Gastrocnemius medialis (tissue), 4 donors: ENCODE data around the gene PPAN. TPM values are rescaled to one million over a fixed set of nuclear protein-coding genes. Genes with fewer than 3 reads are reported as not detected.

Source experiments
- ATAC-seq, 2 donors: fragments of 150-250 bp; one replicate each; pipeline ENCODE4 v1.9.1; 2016
- DNase-seq, 2 donors: peaks; one replicate each; pipeline ENCODE4 v3.0.0-alpha.2; 2019
- H3K27ac ChIP-seq, 4 donors: fragments of 200-600 bp; sonication (generic); 1 replicate in 1 of 4; 2 replicates in 3 of 4; pipeline ENCODE4 v1.5.1; 2016 to 2018; ENCODE audit warnings: mild to moderate bottlenecking in 2 of 4, moderate library complexity in 1 of 4
- H3K27me3 ChIP-seq, 3 donors: fragments of 200-600 bp; sonication (generic) in 2 of 3; 1 replicate in 1 of 3; 2 replicates in 2 of 3; pipeline versions ENCODE4 v1.5.1 to v1.6.0; 2016 to 2019; ENCODE audit warnings: mild to moderate bottlenecking in 1 of 3, moderate library complexity in 1 of 3
- H3K36me3 ChIP-seq, 2 donors: fragments of 200-600 bp; sonication (generic) in 1 of 2; one replicate each; pipeline ENCODE4 v1.5.1; 2017 to 2018
- H3K4me1 ChIP-seq, 2 donors: fragments of 200-600 bp; sonication (generic) in 1 of 2; one replicate each; pipeline ENCODE4 v1.5.1; 2016 to 2017; ENCODE audit warnings: mild to moderate bottlenecking in 2 of 2
- H3K4me3 ChIP-seq, 4 donors: fragments of 200-600 bp; sonication (generic) in 3 of 4; 1 replicate in 1 of 4; 2 replicates in 3 of 4; pipeline ENCODE4 v1.5.1; 2016 to 2019; ENCODE audit warnings: mild to moderate bottlenecking in 2 of 4
- H3K9me3 ChIP-seq, 3 donors: fragments of 200-600 bp; sonication (generic) in 2 of 3; 1 replicate in 1 of 3; 2 replicates in 2 of 3; pipeline ENCODE4 v1.5.1; 2016 to 2019
- POLR2A ChIP-seq, 2 donors: fragments of 450-650 bp; IDR thresholded peaks; one replicate each; pipeline ENCODE4 v1.6.1; 2017; ENCODE audit warnings: antibody characterized with exemption in 2 of 2, mild to moderate bottlenecking in 2 of 2, moderate library complexity in 2 of 2
- in situ Hi-C, 4 donors: fragments of 200-750 bp; cut with MboI; loops; one replicate each; pipeline versions ENCODE4 v1.15.0 to v1.8.0; 2017; ENCODE audit warnings: low sequenced_read_pairs in 4 of 4
- intact Hi-C: fragments of 100-400 bp; cut with DNase I; formaldehyde crosslinking; loops from one replicate; pipeline ENCODE4 v1.15.1; 2023; ENCODE audit warnings: low total_unique reads
- total RNA-seq, 4 donors: library from RNA; depleted of rRNA; stranded (reverse); fragments of >200 nt; gene quantifications; one replicate each; pipeline versions ENCODE4 v1.1.0 to v1.2.3, GENCODE V29; 2016
- TF ChIP-seq, protein P1 (sequence below), 5 experiments: fragments of 450-650 bp in 3 of 5; fragments of 200-600 bp in 2 of 5; sonication (generic) in 2 of 5; IDR thresholded peaks in 4 of 5; conservative IDR thresholded peaks in 1 of 5; 1 replicate in 4 of 5; 2 replicates in 1 of 5; pipeline ENCODE4 v1.5.1; 2016 to 2019; ENCODE audit warnings: antibody characterized with exemption in 5 of 5, mild to moderate bottlenecking in 3 of 5, moderate library complexity in 3 of 5

PPAN gene
- total RNA-seq, 4 donors from 2014 or later: 30.5 to 42.3 (median 36.7) TPM

DNA sequence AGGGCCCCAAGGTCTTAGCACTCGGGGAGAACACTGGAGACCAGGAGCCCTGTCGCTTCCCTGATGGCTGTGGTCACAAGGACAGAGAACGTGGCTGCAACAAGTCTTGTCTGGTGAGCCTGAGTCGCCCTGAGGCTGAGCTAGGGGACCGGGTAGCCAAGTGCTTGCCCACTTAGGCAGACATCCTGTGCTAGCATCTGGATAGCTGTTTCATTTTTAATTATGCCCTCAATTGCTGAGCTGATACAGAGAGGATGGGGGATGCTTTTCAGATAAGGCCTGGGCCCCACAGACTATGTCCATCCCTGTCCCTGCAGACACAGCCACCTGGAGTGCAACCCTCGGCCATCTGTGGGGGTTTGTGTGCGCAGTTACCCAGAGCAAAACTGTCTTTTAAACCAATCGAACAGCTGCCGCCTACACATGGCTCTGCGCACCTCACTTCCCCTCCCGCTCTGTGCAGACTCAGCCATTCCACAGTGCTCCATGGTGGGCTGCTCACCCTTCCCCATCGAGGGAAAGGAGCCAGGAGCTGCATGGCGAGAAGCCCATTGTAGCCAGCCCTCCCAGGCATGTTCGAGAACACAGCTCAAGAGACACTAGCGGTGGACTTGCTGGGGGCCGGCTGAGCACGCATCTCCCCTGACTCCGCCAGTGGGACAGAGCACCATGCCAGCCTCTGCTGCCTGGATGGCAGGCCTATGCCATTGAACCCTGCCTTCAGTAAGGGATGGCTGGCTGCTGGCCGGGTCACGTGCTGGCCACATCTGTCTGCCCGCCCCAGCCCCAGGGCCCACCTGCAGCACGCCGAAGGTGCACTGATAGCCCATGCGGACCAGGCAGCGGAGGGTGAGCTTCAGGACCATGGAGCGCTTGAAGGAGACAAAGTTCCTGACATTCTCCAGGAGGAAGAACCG lies 33.0 kb downstream of the PPAN start:
- DNase-seq (no peak), ATAC-seq (no peak)
- H3K9me3 ChIP-seq: no peaks in the 10 kb centered on the region
- no peaks in the 10 kb centered on the region for H3K4me1 ChIP-seq
- intact Hi-C loops (no loop called here), in situ Hi-C loops (no loop called here)
- H3K27ac ChIP-seq: no peak overlapping the region
- no peaks in the 10 kb centered on the region for H3K27me3 ChIP-seq
- peaks cover 0 to 70% of the 10 kb centered on the region in 2 donors for H3K36me3 ChIP-seq
- TF ChIP-seq POLR2A (IDR thresholded peaks at IDR 0.05): no peak
- TF ChIP-seq, protein P1, sequence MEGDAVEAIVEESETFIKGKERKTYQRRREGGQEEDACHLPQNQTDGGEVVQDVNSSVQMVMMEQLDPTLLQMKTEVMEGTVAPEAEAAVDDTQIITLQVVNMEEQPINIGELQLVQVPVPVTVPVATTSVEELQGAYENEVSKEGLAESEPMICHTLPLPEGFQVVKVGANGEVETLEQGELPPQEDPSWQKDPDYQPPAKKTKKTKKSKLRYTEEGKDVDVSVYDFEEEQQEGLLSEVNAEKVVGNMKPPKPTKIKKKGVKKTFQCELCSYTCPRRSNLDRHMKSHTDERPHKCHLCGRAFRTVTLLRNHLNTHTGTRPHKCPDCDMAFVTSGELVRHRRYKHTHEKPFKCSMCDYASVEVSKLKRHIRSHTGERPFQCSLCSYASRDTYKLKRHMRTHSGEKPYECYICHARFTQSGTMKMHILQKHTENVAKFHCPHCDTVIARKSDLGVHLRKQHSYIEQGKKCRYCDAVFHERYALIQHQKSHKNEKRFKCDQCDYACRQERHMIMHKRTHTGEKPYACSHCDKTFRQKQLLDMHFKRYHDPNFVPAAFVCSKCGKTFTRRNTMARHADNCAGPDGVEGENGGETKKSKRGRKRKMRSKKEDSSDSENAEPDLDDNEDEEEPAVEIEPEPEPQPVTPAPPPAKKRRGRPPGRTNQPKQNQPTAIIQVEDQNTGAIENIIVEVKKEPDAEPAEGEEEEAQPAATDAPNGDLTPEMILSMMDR (IDR thresholded peaks at IDR 0.05 in 4 of 5, conservative IDR thresholded peaks at IDR 0.05 in 1 of 5): no peak
- H3K4me3 ChIP-seq: no peak overlapping the region

DNA sequence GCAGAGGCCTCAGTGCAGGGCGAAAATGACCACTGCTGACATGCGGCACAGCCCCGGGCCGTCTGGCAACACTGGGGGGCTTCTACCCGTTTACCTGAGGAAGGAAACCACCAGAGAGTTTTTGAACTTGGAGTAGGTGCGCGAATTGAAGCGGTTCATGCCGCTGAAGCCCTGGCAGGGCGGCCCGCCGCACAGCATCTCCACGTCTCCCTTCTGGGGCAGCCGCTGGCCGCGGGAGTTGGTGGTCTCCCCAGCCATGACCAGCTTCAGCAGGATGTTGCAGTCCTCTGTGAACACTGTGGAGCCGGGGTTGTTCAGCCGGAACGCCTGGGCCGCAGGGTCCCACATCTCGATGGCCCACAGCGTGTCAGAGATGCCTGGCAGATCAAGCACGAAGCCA lies 33.8 kb downstream of the PPAN start:
- no peaks in the 10 kb centered on the region for H3K9me3 ChIP-seq
- peaks cover 0 to 77% of the 10 kb centered on the region in 2 donors for H3K36me3 ChIP-seq
- intact Hi-C loops (no loop called here), in situ Hi-C loops (no loop called here)
- DNase-seq (no peak), ATAC-seq (no peak)
- TF ChIP-seq, protein P1 (IDR thresholded peaks at IDR 0.05 in 4 of 5, conservative IDR thresholded peaks at IDR 0.05 in 1 of 5): no peak
- TF ChIP-seq POLR2A (IDR thresholded peaks at IDR 0.05): no peak
- H3K27ac ChIP-seq: no peak overlapping the region
- no peaks in the 10 kb centered on the region for H3K27me3 ChIP-seq
- no peaks in the 10 kb centered on the region for H3K4me1 ChIP-seq
- H3K4me3 ChIP-seq: no peak overlapping the region

DNA sequence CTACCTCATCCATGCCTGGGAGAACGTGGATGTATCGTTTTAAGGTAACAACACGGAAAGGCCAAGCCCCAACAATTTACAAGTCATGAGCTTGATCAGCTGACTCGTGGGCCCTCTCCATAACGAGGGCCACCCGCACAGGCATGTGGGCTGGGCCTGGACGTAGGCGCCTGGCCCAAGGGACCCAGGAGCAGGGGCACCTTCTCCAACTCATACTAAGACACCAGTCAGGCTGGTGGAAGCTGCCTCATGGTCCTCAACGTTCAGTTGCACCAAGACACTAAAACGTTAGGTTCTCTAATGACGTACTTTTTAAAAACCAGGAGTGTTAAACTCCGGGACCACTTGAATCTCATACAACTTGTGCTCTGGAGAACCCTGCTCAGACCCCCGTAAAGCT lies 35.3 kb downstream of the PPAN start:
- H3K36me3 ChIP-seq: peaks cover 0 to 83% of the 10 kb centered on the region in 2 donors
- H3K27me3 ChIP-seq: no peaks in the 10 kb centered on the region
- no peak overlapping the region for H3K4me3 ChIP-seq
- TF ChIP-seq, protein P1 (IDR thresholded peaks at IDR 0.05 in 4 of 5, conservative IDR thresholded peaks at IDR 0.05 in 1 of 5): no peak
- no peak for TF ChIP-seq POLR2A (IDR thresholded peaks at IDR 0.05)
- ATAC-seq (no peak), DNase-seq (no peak)
- intact Hi-C loops (no loop called here), in situ Hi-C loops (no loop called here)
- H3K4me1 ChIP-seq: no peaks in the 10 kb centered on the region
- H3K9me3 ChIP-seq: no peaks in the 10 kb centered on the region
- no peak overlapping the region for H3K27ac ChIP-seq

DNA sequence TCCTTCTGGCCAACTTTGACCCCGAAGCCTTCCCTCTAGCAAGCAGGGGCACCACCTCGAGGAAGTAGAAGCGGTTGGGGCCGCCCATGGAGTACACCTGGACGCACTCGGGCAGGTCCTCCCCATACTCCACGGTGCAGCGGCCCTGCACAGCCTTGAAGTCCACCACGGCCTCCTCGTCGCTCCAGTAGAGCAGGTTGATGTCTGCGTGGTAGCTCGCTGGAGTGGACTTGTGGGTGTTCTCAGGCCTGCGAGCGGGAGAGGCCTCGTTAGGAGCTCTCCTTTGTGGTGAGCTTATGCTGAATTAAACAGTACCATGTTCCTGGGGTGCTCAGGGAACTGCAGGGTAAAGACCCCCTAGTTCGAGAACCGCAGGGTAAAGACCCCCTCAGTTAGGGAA lies 35.8 kb downstream of the PPAN start:
- in situ Hi-C loops (no loop called here), intact Hi-C loops (no loop called here)
- no peaks in the 10 kb centered on the region for H3K9me3 ChIP-seq
- H3K4me1 ChIP-seq: no peaks in the 10 kb centered on the region
- peaks cover 0 to 79% of the 10 kb centered on the region in 2 donors for H3K36me3 ChIP-seq
- H3K27me3 ChIP-seq: no peaks in the 10 kb centered on the region
- DNase-seq: no peak
- TF ChIP-seq, protein P1 (IDR thresholded peaks at IDR 0.05 in 4 of 5, conservative IDR thresholded peaks at IDR 0.05 in 1 of 5): no peak
- no peak for TF ChIP-seq POLR2A (IDR thresholded peaks at IDR 0.05)
- no peak overlapping the region for H3K4me3 ChIP-seq
- no peak overlapping the region for H3K27ac ChIP-seq
- no peak for ATAC-seq
